HepG2 (cell line): ENCODE results near the gene PDZD7. TPM values are rescaled to one million over a fixed set of nuclear protein-coding genes. Genes with fewer than 3 reads are reported as not detected.

ENCODE experiments used
- ARID2 ChIP-seq: sonication (generic); formaldehyde crosslinking; IDR thresholded peaks from 2 replicates; pipeline ENCODE4 v1.8.1; 2022; ENCODE audit warnings: mild to moderate bottlenecking, missing genetic modification reagents, borderline replicate concordance
- CREB1 ChIP-seq, 2 experiments: fragments of 450-650 bp in 1 of 2; IDR thresholded peaks; 2 replicates each; pipeline ENCODE4 v1.6.1; 2016 to 2017; ENCODE audit warnings: control low read depth in 1 of 2, mild to moderate bottlenecking in 1 of 2, missing compliant biosample characterization in 1 of 2, missing genetic modification characterization in 1 of 2
- HNRNPH1 ChIP-seq: fragments of 200-400 bp; formaldehyde crosslinking; optimal IDR thresholded peaks from 2 replicates; pipeline ENCODE3; 2017; ENCODE audit warnings: mild to moderate bottlenecking, low read depth, low read length
- KDM4B ChIP-seq: sonication (generic); formaldehyde crosslinking; IDR thresholded peaks from 2 replicates; pipeline ENCODE4 v1.4.0; 2020; ENCODE audit warnings: missing genetic modification reagents
- MEF2D ChIP-seq: sonication (generic); formaldehyde crosslinking; IDR thresholded peaks from 2 replicates; pipeline ENCODE4 v1.5.1; 2020; ENCODE audit warnings: mild to moderate bottlenecking, missing genetic modification reagents
- MYNN ChIP-seq: sonication (generic); formaldehyde crosslinking; IDR thresholded peaks from 2 replicates; pipeline ENCODE4 v1.4.0; 2020; ENCODE audit warnings: mild to moderate bottlenecking, low read depth, missing genetic modification reagents
- SAP130 ChIP-seq: IDR thresholded peaks from 2 replicates; pipeline ENCODE4 v1.6.1; 2016; ENCODE audit warnings: low read depth
- SNAPC2 ChIP-seq: sonication (generic); formaldehyde crosslinking; IDR thresholded peaks from 2 replicates; pipeline ENCODE4 v1.8.1; 2022; ENCODE audit warnings: mild to moderate bottlenecking, missing genetic modification reagents
- U2AF2 ChIP-seq: fragments of 200-400 bp; formaldehyde crosslinking; IDR thresholded peaks from 2 replicates; pipeline ENCODE4 v1.6.1; 2017; ENCODE audit warnings: low read depth, mild to moderate bottlenecking, low read length
- ZNF10 ChIP-seq: sonication (generic); formaldehyde crosslinking; IDR thresholded peaks from 2 replicates; pipeline ENCODE4 v1.4.0; 2020; ENCODE audit warnings: mild to moderate bottlenecking, low read depth, missing genetic modification reagents, borderline replicate concordance
- ZNF644 ChIP-seq: IDR thresholded peaks from 2 replicates; pipeline ENCODE4 v1.6.1; 2016; ENCODE audit warnings: low read depth
- ZNF660 ChIP-seq: sonication (generic); formaldehyde crosslinking; IDR thresholded peaks from 2 replicates; pipeline ENCODE4 v1.5.1; 2020; ENCODE audit warnings: mild to moderate bottlenecking, low read depth, missing genetic modification reagents, borderline replicate concordance
- polyA plus RNA-seq, 8 experiments: library from polyadenylated mRNA; depleted of rRNA in 3 of 8; stranded (reverse) in 7 of 8; unstranded in 1 of 8; fragments of >200 nt; fragmentation: Illumina TruSeq in 4 of 8; extraction: Trizol in 4 of 8; gene quantifications; 2 replicates each; pipeline versions ENCODE4 v1.2.1 to v1.2.3, GENCODE V29; 2011 to 2016; ENCODE audit warnings: low read depth in 4 of 8, missing spikeins in 1 of 8, mixed read lengths in 1 of 8; ENCODE audit not compliant: insufficient read depth in 1 of 8
- total RNA-seq, 5 experiments: library from RNA; depleted of rRNA; stranded (reverse); fragments of >200 nt; fragmentation: Illumina TruSeq; extraction: Trizol; gene quantifications; 2 replicates each; pipeline ENCODE4 v1.2.3, GENCODE V29; 2016; ENCODE audit warnings: low read depth in 1 of 5
- TF ChIP-seq, protein P1 (sequence below): sonication (generic); formaldehyde crosslinking; IDR thresholded peaks from 2 replicates; pipeline ENCODE4 v1.5.1; 2020; ENCODE audit warnings: missing genetic modification reagents, mild to moderate bottlenecking, borderline replicate concordance
- TF ChIP-seq, protein P2 (sequence below): sonication (generic); formaldehyde crosslinking; IDR thresholded peaks from 2 replicates; pipeline ENCODE4 v1.5.0; 2020; ENCODE audit warnings: mild to moderate bottlenecking, missing genetic modification reagents
- TF ChIP-seq, protein P3 (sequence below): sonication (generic); formaldehyde crosslinking; IDR thresholded peaks from 2 replicates; pipeline ENCODE4 v1.4.0; 2020; ENCODE audit warnings: missing genetic modification reagents
- TF ChIP-seq, protein P4 (sequence below): IDR thresholded peaks from 2 replicates; pipeline ENCODE4 v1.6.1; 2016; ENCODE audit warnings: mild to moderate bottlenecking, missing biosample characterization, missing genetic modification reagents
- TF ChIP-seq, protein P5 (sequence below): sonication (generic); formaldehyde crosslinking; IDR thresholded peaks from 2 replicates; pipeline ENCODE4 v1.4.0; 2020; ENCODE audit warnings: mild to moderate bottlenecking, missing genetic modification reagents
- TF ChIP-seq, protein P6 (sequence below): sonication (generic); formaldehyde crosslinking; IDR thresholded peaks from 2 replicates; pipeline ENCODE4 v1.5.1; 2020; ENCODE audit warnings: mild to moderate bottlenecking, missing genetic modification reagents, borderline replicate concordance

The PDZD7 gene
- total and polyA plus RNA-seq, 2 of the 13 experiments (the other 11 are each of a cell fraction or from before 2014, with no cell fraction given): 0.58 to 0.73 TPM

DNA sequence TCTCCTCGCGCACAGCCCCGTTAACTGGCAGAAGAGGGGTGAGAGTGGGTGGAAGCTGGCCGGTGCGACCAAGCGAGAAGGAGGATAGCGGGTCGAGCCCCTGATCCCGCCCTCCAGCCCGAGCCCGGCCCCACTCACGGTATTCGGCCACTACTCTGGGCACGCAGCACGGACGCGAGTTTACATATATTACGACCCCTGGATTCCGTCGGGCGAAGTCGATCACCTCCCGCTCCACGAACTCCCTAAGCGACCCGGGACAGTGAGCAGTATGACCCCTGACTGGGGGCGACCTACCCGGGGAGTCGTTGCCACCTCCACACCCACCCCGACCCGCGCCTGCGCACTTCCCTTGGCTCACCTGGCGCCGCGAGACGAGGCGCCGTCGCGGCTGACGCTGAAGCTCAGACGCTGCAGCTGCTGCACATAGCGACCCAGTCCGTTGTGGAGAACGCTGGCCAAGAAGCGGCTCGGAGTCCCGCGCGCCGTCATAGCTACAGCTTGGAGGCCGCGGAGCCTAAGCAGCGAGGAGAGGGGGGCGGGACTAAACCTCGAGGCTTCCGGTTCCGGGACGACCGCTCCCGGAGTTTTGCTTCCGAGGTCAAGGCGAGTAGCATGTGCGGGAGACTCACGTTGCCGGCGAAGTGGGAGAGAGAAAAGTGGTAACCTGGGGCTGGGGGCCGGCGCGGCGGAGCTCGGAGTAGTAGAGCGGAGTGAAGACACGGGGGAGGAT lies 43.8 kb downstream of the PDZD7 start, which contains the start of the genes MRPL43 and TWNK (continued):
- TF ChIP-seq, protein P1, sequence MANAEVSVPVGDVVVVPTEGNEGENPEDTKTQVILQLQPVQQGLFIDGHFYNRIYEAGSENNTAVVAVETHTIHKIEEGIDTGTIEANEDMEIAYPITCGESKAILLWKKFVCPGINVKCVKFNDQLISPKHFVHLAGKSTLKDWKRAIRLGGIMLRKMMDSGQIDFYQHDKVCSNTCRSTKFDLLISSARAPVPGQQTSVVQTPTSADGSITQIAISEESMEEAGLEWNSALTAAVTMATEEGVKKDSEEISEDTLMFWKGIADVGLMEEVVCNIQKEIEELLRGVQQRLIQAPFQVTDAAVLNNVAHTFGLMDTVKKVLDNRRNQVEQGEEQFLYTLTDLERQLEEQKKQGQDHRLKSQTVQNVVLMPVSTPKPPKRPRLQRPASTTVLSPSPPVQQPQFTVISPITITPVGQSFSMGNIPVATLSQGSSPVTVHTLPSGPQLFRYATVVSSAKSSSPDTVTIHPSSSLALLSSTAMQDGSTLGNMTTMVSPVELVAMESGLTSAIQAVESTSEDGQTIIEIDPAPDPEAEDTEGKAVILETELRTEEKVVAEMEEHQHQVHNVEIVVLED: peak; percentile 52; the same call in 1 of the 2 replicates
- TF ChIP-seq, protein P2, sequence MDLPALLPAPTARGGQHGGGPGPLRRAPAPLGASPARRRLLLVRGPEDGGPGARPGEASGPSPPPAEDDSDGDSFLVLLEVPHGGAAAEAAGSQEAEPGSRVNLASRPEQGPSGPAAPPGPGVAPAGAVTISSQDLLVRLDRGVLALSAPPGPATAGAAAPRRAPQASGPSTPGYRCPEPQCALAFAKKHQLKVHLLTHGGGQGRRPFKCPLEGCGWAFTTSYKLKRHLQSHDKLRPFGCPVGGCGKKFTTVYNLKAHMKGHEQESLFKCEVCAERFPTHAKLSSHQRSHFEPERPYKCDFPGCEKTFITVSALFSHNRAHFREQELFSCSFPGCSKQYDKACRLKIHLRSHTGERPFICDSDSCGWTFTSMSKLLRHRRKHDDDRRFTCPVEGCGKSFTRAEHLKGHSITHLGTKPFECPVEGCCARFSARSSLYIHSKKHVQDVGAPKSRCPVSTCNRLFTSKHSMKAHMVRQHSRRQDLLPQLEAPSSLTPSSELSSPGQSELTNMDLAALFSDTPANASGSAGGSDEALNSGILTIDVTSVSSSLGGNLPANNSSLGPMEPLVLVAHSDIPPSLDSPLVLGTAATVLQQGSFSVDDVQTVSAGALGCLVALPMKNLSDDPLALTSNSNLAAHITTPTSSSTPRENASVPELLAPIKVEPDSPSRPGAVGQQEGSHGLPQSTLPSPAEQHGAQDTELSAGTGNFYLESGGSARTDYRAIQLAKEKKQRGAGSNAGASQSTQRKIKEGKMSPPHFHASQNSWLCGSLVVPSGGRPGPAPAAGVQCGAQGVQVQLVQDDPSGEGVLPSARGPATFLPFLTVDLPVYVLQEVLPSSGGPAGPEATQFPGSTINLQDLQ (CRISPR knock-in tag): 0 out of 2 replicates have a peak, but pooled peaks have one; percentile 52
- TF ChIP-seq, protein P3, sequence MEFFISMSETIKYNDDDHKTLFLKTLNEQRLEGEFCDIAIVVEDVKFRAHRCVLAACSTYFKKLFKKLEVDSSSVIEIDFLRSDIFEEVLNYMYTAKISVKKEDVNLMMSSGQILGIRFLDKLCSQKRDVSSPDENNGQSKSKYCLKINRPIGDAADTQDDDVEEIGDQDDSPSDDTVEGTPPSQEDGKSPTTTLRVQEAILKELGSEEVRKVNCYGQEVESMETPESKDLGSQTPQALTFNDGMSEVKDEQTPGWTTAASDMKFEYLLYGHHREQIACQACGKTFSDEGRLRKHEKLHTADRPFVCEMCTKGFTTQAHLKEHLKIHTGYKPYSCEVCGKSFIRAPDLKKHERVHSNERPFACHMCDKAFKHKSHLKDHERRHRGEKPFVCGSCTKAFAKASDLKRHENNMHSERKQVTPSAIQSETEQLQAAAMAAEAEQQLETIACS (CRISPR knock-in tag): no peak
- TF ChIP-seq, protein P4, sequence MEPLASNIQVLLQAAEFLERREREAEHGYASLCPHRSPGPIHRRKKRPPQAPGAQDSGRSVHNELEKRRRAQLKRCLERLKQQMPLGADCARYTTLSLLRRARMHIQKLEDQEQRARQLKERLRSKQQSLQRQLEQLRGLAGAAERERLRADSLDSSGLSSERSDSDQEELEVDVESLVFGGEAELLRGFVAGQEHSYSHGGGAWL (CRISPR knock-in tag): peak; percentile 88; the same call in 1 of the 2 replicates
- peak; percentile 36; the same call in 1 of the 2 replicates for TF ChIP-seq ZNF660
- TF ChIP-seq MEF2D (CRISPR knock-in tag): peak; percentile 57; the same call in 1 of the 2 replicates
- TF ChIP-seq, protein P5, sequence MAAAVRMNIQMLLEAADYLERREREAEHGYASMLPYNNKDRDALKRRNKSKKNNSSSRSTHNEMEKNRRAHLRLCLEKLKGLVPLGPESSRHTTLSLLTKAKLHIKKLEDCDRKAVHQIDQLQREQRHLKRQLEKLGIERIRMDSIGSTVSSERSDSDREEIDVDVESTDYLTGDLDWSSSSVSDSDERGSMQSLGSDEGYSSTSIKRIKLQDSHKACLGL (CRISPR knock-in tag): peak; percentile 92
- no peak for TF ChIP-seq HNRNPH1
- no peak for TF ChIP-seq ZNF644 (CRISPR knock-in tag)
- TF ChIP-seq U2AF2: no peak
- TF ChIP-seq, protein P6, sequence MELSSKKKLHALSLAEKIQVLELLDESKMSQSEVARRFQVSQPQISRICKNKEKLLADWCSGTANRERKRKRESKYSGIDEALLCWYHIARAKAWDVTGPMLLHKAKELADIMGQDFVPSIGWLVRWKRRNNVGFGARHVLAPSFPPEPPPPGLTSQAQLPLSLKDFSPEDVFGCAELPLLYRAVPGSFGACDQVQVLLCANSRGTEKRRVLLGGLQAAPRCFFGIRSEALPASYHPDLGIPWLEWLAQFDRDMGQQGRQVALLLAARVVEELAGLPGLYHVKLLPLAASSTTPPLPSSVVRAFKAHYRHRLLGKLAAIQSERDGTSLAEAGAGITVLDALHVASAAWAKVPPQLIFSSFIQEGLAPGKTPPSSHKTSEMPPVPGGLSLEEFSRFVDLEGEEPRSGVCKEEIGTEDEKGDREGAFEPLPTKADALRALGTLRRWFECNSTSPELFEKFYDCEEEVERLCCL (CRISPR knock-in tag): 0 out of 2 replicates have a peak, but pooled peaks have one; percentile 75
- peak; percentile 88; the same call in 1 of the 2 replicates for TF ChIP-seq ARID2 (CRISPR knock-in tag)
- TF ChIP-seq MYNN: 0 out of 2 replicates have a peak, but pooled peaks have one; percentile 34
- TF ChIP-seq ZNF10: no peak
- peak; percentile 14; the same call in 1 of the 2 replicates for TF ChIP-seq KDM4B (CRISPR knock-in tag)
- peak; percentile 85 for TF ChIP-seq SNAPC2 (CRISPR knock-in tag)
- peak; percentile 98 for TF ChIP-seq SAP130 (CRISPR knock-in tag)
- TF ChIP-seq CREB1 (IDR thresholded peaks at IDR 0.05): 0 out of 2 replicates have a peak, but pooled peaks have one; percentile 9
- TF ChIP-seq CREB1 (CRISPR knock-in tag; IDR thresholded peaks at IDR 0.05): no peak
